ENCODE results near the gene ARHGAP15.

DNA sequence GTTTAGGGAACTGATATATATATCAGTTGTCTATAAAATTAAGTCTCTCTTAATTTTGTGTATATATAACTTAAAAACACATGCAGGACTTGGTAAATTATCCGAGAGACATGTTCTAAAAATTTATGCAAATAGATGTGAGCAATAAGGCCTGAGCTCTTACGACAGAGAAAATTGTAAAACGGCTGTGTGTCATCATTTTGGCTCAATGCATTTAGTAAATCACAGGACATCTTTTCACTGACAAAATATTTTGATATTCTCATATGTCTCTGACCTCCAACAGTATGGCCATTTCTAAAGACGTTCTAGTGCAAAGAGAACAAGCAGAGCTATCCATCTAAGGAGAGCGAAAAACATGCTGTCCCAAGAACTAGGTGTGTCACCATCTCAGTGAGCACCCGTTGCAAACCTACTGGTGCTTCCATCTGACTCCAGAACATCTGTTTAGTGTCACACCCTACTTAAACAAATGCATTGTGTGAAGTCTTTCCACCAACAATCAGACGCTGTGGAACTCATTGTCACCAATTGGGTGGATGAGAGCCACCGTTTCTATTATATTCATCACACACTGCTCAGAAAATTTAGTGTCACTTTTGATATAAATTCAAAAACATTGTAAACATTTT, 108.0 kb downstream of the ARHGAP15 start:
- TF ChIP-seq POLR2AphosphoS5 (IDR thresholded peaks at IDR 0.05) (no peak), POLR2A (IDR thresholded peaks at IDR 0.05) (no peak)
- TF ChIP-seq, protein P1, sequence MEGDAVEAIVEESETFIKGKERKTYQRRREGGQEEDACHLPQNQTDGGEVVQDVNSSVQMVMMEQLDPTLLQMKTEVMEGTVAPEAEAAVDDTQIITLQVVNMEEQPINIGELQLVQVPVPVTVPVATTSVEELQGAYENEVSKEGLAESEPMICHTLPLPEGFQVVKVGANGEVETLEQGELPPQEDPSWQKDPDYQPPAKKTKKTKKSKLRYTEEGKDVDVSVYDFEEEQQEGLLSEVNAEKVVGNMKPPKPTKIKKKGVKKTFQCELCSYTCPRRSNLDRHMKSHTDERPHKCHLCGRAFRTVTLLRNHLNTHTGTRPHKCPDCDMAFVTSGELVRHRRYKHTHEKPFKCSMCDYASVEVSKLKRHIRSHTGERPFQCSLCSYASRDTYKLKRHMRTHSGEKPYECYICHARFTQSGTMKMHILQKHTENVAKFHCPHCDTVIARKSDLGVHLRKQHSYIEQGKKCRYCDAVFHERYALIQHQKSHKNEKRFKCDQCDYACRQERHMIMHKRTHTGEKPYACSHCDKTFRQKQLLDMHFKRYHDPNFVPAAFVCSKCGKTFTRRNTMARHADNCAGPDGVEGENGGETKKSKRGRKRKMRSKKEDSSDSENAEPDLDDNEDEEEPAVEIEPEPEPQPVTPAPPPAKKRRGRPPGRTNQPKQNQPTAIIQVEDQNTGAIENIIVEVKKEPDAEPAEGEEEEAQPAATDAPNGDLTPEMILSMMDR (IDR thresholded peaks at IDR 0.05) = no peak

All from transverse colon (tissue), 4 donors.